Vagina (tissue), 2 donors: Measurements from ENCODE around the gene TRIP10. TPM values are rescaled to one million over a fixed set of nuclear protein-coding genes. Genes with fewer than 3 reads are reported as not detected.

Experiments
- DNase-seq, 2 donors: peaks; one replicate each; pipeline ENCODE4 v3.0.0-alpha.2; 2017; ENCODE audit errors: extremely low spot score in 2 of 2
- H3K27ac ChIP-seq: fragments of 200-600 bp; sonication (generic); one replicate; pipeline ENCODE4 v1.5.1; 2019
- H3K27me3 ChIP-seq: fragments of 200-600 bp; sonication (generic); one replicate; pipeline ENCODE4 v1.5.1; 2019
- H3K36me3 ChIP-seq, 2 donors: fragments of 200-600 bp; sonication (generic); one replicate each; pipeline ENCODE4 v1.5.1; 2017 to 2019
- H3K4me1 ChIP-seq: fragments of 200-600 bp; sonication (generic); one replicate; pipeline ENCODE4 v1.5.1; 2019
- H3K4me3 ChIP-seq, 2 donors: fragments of 200-600 bp; sonication (generic); 1 replicate in 1 of 2; 2 replicates in 1 of 2; pipeline ENCODE4 v1.5.1; 2016 to 2019
- H3K9me3 ChIP-seq: fragments of 200-600 bp; sonication (generic); one replicate; pipeline ENCODE4 v1.5.1; 2019
- CTCF ChIP-seq, 3 experiments: fragments of 450-650 bp in 2 of 3; fragments of 200-600 bp in 1 of 3; sonication (generic) in 1 of 3; IDR thresholded peaks; one replicate each; pipeline ENCODE4 v1.5.1; 2017 to 2019; ENCODE audit warnings: antibody characterized with exemption in 3 of 3, mild to moderate bottlenecking in 2 of 3, moderate library complexity in 2 of 3
- POLR2A ChIP-seq, 2 donors: fragments of 450-650 bp; IDR thresholded peaks; one replicate each; pipeline ENCODE4 v1.6.1; 2017; ENCODE audit warnings: antibody characterized with exemption in 2 of 2, mild to moderate bottlenecking in 2 of 2, moderate library complexity in 2 of 2
- POLR2AphosphoS5 ChIP-seq, 2 donors: sonication (generic); formaldehyde crosslinking; IDR thresholded peaks; one replicate each; pipeline ENCODE4 v1.9.0; 2017; ENCODE audit warnings: antibody characterized with exemption in 2 of 2, mild to moderate bottlenecking in 2 of 2, low read depth in 1 of 2; ENCODE audit not compliant: insufficient read depth in 1 of 2
- intact Hi-C: fragments of 100-400 bp; cut with DNase I; formaldehyde crosslinking; loops from one replicate; pipeline ENCODE4 v1.15.1; 2023
- total RNA-seq: library from RNA; depleted of rRNA; stranded (reverse); fragments of >200 nt; gene quantifications from one replicate; pipeline ENCODE4 v1.2.3, GENCODE V29; 2016

Gene TRIP10
- total RNA-seq, 1 donor from 2014 or later = 129 TPM

- Histone ChIP-seq H3K27me3 (no peaks in the 10 kb centered on the region), H3K36me3 (no peaks in the 10 kb centered on the region), H3K27ac (no peak overlapping the region), H3K4me3 (no peak overlapping the region), H3K9me3 (no peaks in the 10 kb centered on the region), H3K4me1 (no peaks in the 10 kb centered on the region)
- intact Hi-C loops = no loop called here
- no peak for DNase-seq
- no peak for TF ChIP-seq POLR2A (IDR thresholded peaks at IDR 0.05)
- TF ChIP-seq CTCF (IDR thresholded peaks at IDR 0.05) = no peak
- no peak for TF ChIP-seq POLR2AphosphoS5 (IDR thresholded peaks at IDR 0.05; ENCODE audit: insufficient read depth in 1 of 2, low read depth in 1 of 2)
Measured at GRCh38 chr19:6776999-6777398, 37.5 kb downstream of the TRIP10 start.

- Histone ChIP-seq H3K36me3 (no peaks in the 10 kb centered on the region), H3K27ac (no peak overlapping the region), H3K4me1 (no peaks in the 10 kb centered on the region), H3K27me3 (no peaks in the 10 kb centered on the region), H3K4me3 (no peak overlapping the region), H3K9me3 (no peaks in the 10 kb centered on the region)
- TF ChIP-seq POLR2A (IDR thresholded peaks at IDR 0.05) (no peak), POLR2AphosphoS5 (IDR thresholded peaks at IDR 0.05; ENCODE audit: insufficient read depth in 1 of 2, low read depth in 1 of 2) (no peak), CTCF (IDR thresholded peaks at IDR 0.05) (no peak)
- intact Hi-C loops = no loop called here
- DNase-seq = no peak
Measured at GRCh38 chr19:6777434-6777833, 38.0 kb downstream of the TRIP10 start.

- Histone ChIP-seq H3K36me3 (no peaks in the 10 kb centered on the region), H3K4me1 (no peaks in the 10 kb centered on the region), H3K4me3 (no peak overlapping the region), H3K27me3 (no peaks in the 10 kb centered on the region), H3K27ac (no peak overlapping the region), H3K9me3 (no peaks in the 10 kb centered on the region)
- DNase-seq = no peak
- TF ChIP-seq POLR2A (IDR thresholded peaks at IDR 0.05) = no peak
- no peak for TF ChIP-seq CTCF (IDR thresholded peaks at IDR 0.05)
- TF ChIP-seq POLR2AphosphoS5 (IDR thresholded peaks at IDR 0.05; ENCODE audit: insufficient read depth in 1 of 2, low read depth in 1 of 2) = no peak
- intact Hi-C loops = no loop called here
Measured at GRCh38 chr19:6778386-6778785, 38.9 kb downstream of the TRIP10 start.

- no peaks in the 10 kb centered on the region for H3K36me3 ChIP-seq
- H3K9me3 ChIP-seq = no peaks in the 10 kb centered on the region
- no peaks in the 10 kb centered on the region for H3K4me1 ChIP-seq
- no peak for DNase-seq
- intact Hi-C loops = no loop called here
- H3K27ac ChIP-seq = no peak overlapping the region
- TF ChIP-seq CTCF (IDR thresholded peaks at IDR 0.05) = no peak
- TF ChIP-seq POLR2A (IDR thresholded peaks at IDR 0.05) = no peak
- no peak for TF ChIP-seq POLR2AphosphoS5 (IDR thresholded peaks at IDR 0.05; ENCODE audit: insufficient read depth in 1 of 2, low read depth in 1 of 2)
- H3K27me3 ChIP-seq = no peaks in the 10 kb centered on the region
- no peak overlapping the region for H3K4me3 ChIP-seq
Measured at GRCh38 chr19:6779206-6779605, 39.7 kb downstream of the TRIP10 start.

GRCh38 chr19:6787393-6787792 lies 47.9 kb downstream of the TRIP10 start:
- H3K4me1 ChIP-seq = no peaks in the 10 kb centered on the region
- H3K27ac ChIP-seq = no peak overlapping the region
- H3K36me3 ChIP-seq = no peaks in the 10 kb centered on the region
- TF ChIP-seq POLR2A (IDR thresholded peaks at IDR 0.05) = no peak
- no peak for TF ChIP-seq CTCF (IDR thresholded peaks at IDR 0.05)
- no peak for TF ChIP-seq POLR2AphosphoS5 (IDR thresholded peaks at IDR 0.05; ENCODE audit: insufficient read depth in 1 of 2, low read depth in 1 of 2)
- no peaks in the 10 kb centered on the region for H3K9me3 ChIP-seq
- H3K4me3 ChIP-seq = no peak overlapping the region
- H3K27me3 ChIP-seq = no peaks in the 10 kb centered on the region
- intact Hi-C loops = no loop called here
- DNase-seq = no peak
